Measurements from ENCODE around the gene BRMS1.

BRMS1 gene

GRCh38 chr11:66287889-66288670 is 56.8 kb downstream of the BRMS1 start:
- Mint-ChIP-seq H3K36me3 (peaks cover 12% of the 10 kb centered on the region in 2 donors), H3K4me1 (peaks cover 30 to 48% of the 10 kb centered on the region in 2 donors), H3K9me3 (no peaks in the 10 kb centered on the region), H3K4me3 (peak overlapping the region; percentile 85 to 90), H3K27me3 (peaks cover 8 to 9% of the 10 kb centered on the region in 2 donors), H3K27ac (peak overlapping the region; percentile 95)
- ATAC-seq (replicated peaks), result no peak
- DNase-seq, result no peak
